ENCODE data around the gene HABP4.

The HABP4 gene

DNA sequence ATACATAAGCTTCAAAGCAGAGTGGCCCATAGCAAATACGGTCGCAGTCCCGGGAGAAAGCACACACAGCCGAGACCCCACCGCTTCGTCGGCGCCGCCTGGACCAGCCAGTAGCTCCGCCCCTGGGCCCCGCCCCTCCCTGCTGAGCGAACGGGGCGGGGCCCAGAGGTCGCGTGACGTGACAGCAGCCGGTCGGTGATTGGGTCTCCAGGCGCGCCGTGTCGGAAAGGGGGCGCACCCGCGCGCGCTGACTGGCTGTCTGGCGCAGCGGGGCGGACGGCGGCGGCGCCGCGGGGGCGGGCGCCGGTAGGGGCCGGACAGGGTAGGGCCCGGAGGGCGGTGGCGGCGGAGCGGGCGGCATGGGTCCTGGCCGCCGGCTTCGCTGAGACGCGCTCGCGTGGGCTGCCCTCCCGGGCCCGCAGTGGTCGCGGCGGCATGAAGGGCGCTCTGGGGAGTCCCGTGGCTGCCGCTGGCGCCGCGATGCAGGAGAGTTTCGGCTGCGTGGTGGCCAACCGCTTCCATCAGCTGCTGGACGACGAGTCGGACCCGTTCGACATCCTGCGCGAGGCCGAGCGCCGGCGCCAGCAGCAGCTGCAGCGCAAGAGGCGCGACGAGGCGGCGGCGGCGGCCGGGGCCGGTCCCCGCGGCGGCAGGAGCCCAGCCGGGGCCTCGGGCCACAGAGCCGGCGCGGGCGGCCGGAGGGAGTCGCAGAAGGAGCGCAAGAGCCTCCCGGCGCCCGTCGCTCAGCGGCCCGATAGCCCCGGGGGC lies at the start of gene HABP4:
HABP4 (plus strand) TSS at position 325 of the 768 bp plus-strand sequence; CDS start at position 436, 111 bp downstream.
- DNase-seq (ENCODE audit: low read depth in 2 of 2) = peak; percentile 88 to 93

DNA sequence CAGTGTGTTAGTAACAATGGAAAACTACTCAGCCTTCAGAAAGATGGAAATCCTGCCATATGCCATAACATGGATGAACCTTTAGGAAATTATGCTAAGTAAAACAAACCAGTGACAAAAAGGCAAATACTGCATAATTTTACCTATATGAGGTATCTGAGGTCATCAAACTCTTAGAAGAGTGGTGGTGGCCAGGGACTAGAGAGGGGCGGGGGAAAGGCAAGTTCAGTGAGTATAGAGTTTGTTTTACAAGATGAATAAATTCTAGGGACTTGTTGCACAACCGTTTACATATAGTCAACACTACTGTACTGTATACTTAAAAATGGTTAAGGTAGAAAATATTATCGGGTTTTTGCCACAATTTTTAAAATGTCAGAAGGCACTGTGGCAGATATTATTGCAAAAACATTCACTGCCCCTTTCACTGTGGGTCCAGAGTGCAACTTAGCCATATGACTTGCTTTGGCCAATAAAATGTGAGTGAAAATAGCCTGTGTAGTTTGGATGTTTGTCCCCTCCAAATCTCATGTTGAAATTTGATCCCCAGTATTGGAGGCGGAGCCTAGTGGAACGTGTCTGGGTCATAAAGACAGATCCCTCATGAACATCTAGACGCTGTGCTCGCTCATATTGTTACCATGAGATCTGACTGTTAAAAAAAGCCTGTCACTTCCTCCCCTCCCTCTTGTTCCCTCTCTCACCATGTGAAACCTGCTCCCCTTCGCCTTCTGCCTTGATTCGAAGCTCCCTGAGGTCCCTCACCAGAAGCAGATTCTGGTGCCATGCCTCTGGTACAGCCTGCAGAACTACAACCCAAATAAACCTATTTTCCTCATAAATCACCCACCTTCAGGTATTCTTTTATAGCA lies 41.3 kb upstream of the HABP4 start:
- no peak for DNase-seq (ENCODE audit: low read depth in 2 of 2)

DNA sequence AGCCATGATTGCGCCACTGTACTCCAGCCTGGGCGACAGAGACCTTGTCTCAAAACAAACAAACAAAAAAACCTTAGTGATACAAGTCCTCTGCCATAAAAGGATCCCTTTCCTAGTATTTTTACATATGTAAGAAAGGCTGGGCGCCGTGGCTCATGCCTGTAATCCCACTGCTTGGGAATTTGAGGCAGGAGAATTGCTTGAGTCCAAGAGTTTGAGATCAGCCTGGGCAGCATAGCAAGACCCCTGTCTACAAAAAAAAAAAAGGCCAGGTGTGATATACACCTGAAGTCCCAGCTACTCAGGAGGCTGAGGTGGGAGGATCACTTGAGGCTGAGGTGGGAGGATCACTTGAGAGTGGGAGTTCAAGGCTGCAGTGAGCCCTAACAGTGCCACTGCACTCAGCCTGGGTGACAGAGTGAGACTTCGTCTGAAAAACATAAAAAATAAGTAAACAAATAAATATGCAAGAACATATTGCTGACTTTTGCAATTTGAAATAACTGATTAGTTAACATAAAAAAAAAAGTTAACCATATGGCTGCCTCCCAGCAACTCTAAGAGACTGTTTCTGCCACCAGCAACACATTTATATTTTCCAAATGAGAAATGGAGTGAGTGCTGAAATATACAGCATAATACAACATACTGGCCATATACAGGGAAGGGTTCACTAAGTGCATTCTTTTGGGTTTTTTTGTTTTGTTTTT lies 38.7 kb upstream of the HABP4 start:
- DNase-seq (ENCODE audit: low read depth in 2 of 2) = no peak

GRCh38 chr9:96412174-96412913 lies 37.6 kb upstream of the HABP4 start:
- DNase-seq (ENCODE audit: low read depth in 2 of 2) = no peak

DNA sequence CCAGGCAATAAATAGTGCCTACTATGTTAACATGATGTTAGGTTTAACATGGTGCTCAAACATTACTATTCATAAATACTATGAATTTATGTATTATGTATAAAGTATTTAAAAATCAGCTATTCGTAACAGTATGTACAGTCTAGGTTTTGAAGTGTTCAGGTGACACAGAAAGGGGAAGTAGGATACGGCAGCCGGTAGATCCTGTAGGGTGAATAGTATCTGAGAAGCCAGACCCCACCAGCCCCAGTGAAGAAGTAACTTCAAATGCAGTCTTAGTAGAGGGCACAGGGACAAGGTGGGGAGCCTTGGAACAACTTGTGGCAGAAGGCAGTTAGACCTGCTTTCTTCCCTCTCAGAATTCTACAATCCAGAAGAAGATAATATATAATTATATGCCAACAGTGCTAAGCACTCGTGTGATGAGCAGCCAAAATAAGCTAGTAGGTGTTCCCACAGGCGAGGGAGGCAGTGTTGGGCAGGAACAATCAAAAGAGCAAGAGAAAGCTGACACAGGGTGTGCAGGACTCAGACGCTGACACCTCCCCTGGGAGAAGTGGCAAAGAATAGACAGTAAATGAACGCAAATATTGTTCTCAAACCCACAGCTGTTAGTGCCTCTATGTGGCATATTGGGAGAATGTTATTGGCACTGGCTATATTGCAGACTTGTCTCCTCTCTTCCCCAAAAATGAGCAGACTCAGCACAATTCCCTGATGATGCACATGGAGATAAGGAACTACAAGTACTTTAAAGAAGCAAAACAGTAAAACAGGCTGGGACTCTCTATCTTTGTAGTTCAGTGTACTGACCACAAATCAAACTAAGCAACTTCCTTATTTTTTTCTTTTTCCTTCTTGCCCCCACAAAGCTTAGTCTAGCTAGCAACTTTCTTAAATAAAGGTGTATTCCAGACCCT lies 36.4 kb upstream of the HABP4 start:
- no peak for DNase-seq (ENCODE audit: low read depth in 2 of 2)

DNA sequence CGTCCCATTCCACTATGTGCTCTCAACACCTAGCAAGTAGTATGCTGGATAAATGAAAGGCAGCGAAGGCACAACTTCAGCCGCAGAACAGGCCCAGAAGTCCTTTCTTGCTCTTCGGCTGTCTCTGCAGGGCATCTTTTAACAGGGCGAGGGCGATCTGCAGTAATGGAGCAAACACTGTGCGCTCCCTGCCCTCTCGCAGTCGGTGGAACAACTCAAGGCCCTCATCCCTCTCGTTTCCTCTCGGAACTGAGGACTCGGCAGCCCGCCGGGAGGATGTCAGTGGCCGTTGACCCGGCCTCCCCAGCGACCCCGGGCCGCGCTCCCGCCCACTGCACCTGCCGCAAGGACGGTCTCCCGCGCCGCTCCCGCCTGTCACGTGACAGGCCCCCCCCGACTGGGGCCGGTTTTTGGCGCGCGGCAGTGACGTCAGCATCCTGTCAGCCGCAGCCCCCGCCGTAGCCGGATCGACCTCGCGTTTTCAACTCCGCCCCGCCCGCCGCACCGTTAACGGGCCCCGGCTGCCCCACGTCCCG lies 32.9 kb upstream of the HABP4 start:
- peak; percentile 87 to 88 for DNase-seq (ENCODE audit: low read depth in 2 of 2)

DNA sequence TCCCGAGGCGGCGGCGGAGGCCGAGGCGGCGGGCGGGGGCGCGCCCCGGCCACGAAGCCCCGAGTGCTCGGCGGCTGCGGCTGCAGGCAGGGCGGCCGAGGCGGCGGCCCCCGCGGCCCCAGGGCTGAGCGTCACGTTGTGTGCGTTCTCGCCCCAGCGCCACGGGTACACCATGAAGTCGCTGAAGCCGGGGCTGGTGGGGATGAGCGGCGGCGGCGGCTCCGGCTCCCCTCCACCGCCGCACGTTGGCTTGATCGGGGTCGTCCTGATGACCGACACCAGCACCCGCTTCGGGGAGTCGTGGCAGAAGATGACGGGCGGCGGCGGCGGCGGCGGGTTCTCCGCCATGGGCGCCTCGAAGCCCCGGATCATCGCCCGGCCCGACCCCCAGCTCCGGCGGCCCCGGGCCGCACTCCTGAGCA lies 32.3 kb upstream of the HABP4 start:
- DNase-seq (ENCODE audit: low read depth in 2 of 2) = peak in 1 of 2 donors; percentile 17

DNA sequence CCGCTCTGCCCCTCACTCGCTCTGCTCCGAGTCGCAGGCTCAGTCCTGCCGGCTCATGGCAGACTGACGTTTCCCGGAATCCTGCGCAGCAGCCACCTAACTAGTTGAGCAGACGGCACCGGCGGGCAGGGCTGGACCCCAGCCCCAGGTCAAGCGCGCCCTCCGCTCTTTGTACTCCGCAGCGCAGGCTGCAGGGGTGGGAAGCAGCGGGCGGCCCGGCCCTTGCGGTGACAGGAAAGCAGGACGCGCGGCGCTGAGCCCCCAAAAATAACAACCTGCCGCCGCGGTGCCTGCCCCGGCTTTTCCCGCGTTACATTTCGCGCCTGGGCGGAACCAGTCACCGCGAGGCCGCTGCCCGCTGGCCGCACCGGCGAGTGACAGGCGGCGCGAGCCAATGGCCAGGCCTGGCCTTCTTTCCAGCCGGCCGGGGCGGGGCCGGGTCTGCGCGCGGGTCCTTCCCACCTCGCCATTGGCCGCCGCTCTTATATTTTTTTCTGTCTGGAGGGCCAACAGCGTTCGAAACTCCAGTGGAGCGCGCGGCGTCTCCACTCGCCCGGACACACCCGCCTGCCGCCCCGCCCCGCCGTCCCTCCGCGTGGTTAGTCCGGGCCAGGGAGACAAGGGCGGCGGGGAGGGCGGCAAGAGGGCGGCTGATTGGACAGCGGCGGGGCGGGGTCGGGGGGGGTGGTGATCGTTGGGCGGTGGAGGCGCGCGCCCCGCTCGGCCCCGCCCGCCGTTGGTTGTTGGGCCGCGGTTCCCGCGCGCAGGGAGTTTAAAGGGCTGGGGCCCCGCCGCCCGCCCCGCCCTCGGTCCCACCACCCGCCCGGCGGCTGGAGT lies 31.7 kb upstream of the HABP4 start, which contains the start of gene ZNF367:
ZNF367 (minus strand) TSS at position 288 of the 837 bp plus-strand sequence. CDS start 338 bp downstream, outside the sequence.
- DNase-seq (ENCODE audit: low read depth in 2 of 2) = peak; percentile 79 to 81

DNA sequence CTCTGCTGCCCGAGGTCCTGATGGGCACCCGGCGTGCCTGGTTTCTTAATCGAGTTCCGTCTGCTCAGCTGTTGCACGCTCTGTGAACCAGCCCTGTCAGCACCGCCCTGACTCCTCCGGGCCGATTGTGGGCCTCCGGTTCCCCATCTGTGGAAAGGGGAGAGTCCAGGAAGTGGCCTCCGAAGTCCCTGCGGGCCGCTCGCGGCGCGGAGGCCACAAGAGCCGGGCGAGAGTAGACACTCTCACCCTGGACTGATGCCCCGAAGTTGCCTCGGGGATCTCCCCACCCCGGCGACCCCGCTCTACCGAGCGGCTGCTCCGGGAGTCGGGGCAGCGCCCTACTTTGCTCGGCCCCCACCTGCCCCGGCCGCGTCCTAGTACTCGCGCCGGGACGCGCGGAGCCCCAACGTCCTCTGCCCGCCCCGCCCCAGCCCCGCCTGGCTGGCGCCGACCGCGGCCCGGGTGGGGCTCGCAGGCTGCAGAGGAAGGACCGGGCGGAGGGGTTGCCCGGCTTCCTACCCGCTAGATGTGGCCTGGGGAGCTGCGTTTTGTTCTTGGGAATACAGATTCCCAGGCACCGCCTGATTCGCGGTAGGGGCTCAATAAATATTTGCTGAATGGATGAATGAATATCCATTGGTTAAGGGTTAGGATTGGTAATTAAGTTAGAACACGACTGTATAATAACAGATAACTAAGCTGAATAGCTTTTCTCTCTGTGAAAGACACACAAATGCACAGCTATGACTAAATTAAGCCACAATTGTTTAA lies 30.9 kb upstream of the HABP4 start:
- no peak for DNase-seq (ENCODE audit: low read depth in 2 of 2)

GRCh38 chr9:96419691-96419969 lies 30.3 kb upstream of the HABP4 start:
- no peak for DNase-seq (ENCODE audit: low read depth in 2 of 2)

- no peak for DNase-seq (ENCODE audit: low read depth in 2 of 2)
Measured at GRCh38 chr9:96420468-96421219, 29.3 kb upstream of the HABP4 start.

DNA sequence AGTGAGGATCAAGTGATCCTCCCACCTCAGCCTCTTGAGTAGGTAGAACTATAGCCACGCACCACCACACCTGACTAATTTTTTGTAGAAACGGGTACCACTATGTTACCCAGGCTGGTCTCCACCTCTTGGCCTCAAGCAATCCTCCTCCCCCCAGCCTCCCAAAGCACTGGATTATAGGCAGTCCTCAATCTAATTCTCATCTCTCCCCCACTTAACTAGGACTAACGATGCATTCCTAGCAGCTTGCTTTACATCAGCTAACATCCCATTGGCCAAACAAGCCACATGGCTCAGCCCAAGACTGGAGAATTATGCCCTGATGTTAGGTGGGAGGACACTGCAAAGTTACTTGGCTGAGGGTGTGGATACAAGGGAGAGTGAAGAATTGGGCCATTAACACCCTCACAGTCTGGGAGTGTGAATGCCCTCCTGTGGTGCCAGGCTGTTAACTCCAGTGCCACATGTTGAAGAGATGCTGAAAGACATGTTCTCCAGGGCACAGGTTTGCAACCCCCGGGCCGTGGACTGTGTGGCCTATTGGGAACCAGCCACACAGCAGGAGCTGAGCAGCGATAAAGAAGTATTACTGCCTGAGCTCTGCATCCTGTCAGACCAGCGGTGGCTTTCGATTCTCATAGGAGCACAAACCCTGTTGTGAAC lies 26.5 kb upstream of the HABP4 start:
- no peak for DNase-seq (ENCODE audit: low read depth in 2 of 2)

GRCh38 chr9:96423985-96424336 lies 26.0 kb upstream of the HABP4 start:
- no peak for DNase-seq (ENCODE audit: low read depth in 2 of 2)

DNA sequence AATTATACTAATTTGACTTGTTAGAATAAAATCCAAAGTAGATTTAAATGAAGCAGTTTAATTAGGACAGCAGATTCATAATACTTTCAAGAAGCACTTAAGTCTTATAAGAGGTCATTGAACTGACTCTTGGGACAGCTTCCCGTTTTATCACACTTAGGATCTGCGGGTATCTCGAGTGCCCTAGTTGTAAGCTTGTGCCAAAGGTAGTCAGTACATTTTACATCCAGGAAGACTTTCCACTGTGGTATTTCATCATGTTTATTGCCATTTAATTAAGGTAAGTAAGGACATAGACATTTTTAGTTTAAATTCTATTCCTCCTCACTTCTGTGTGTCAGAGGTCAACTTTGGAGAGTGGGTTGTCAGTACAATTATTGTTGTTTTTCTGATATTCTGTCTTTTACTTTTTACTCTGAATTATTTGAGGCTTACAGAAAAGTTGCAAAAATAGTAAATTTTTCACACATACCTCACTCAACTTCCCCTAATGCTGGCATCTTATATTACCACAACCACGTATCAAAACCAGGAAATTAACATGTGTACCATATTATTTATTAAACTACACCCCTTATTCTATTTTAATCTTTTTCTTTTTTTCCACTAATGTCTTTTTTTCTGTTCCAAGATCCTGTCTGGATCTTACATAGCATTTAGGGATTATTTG lies 24.3 kb upstream of the HABP4 start:
- no peak for DNase-seq (ENCODE audit: low read depth in 2 of 2)

DNA sequence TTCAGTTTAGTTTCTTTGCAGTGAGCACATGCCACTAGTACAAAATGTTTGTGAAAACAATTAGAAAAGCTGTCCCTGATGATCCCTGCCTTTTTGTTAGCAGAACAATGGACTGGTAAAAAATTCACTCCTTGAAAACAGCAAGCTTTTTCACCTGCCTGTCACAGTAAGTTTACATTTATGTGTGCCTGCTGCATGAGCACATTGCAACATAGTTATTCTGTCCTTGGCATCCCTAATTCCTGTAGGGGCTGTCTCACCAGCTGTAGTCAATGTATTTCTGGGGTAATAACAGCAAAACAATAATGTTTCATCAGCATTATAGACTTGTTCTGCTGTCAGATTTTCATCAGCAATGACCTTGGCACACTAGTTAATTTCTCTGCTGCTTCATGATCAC lies 20.2 kb upstream of the HABP4 start:
- no peak for DNase-seq (ENCODE audit: low read depth in 2 of 2)

GRCh38 chr9:96430377-96430776 lies 19.6 kb upstream of the HABP4 start:
- DNase-seq (ENCODE audit: low read depth in 2 of 2) = no peak

DNA sequence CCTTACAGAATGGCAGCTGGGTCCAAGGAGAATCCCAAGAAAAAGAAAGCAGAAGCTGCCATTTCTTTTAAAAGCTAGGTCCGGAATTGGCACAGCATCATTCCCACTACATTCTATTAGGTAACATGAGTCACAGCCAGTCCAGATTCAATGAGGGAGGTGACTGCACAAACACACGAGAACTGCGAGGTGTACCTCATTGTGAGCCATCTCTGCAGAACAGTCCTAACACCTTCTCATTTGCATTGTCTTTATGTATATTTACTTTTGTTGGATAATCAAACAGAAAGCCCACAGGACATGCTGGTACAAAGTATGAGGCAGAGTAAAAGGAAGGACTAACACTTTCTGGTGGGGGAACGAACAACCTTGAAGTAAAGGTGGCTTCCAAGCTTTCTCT lies 14.6 kb upstream of the HABP4 start:
- DNase-seq (ENCODE audit: low read depth in 2 of 2) = no peak
